HG03175 (cell line): ENCODE data around the gene GFRA3.
"Not testable (repeated sequence)": the region's sequence is repeated elsewhere in the genome, so short reads cannot be mapped to it uniquely, and the experiment has no call there.

Source experiments
- ATAC-seq: cut with Tn5 transposase; IDR thresholded peaks from one replicate; pipeline ENCODE4 v1.9.1; 2021; ENCODE audit warnings: mild to moderate bottlenecking, moderate library complexity; ENCODE audit not compliant: unreplicated experiment

GFRA3 gene

GRCh38 chr5:138247800-138248199 is 26.6 kb downstream of the GFRA3 start:
- not testable (repeated sequence) for ATAC-seq

GRCh38 chr5:138246822-138247221 is 27.6 kb downstream of the GFRA3 start:
- ATAC-seq = no peak

GRCh38 chr5:138246334-138246733 is 28.1 kb downstream of the GFRA3 start:
- no peak for ATAC-seq

GRCh38 chr5:138245717-138246116 is 28.7 kb downstream of the GFRA3 start:
- no peak for ATAC-seq

- no peak for ATAC-seq
Observed at GRCh38 chr5:138243794-138244193, 30.6 kb downstream of the GFRA3 start.

GRCh38 chr5:138241688-138242571 is 32.5 kb downstream of the GFRA3 start:
- no peak for ATAC-seq

- no peak for ATAC-seq
Observed at GRCh38 chr5:138240650-138241385, 33.6 kb downstream of the GFRA3 start.

GRCh38 chr5:138238034-138238433 is 36.4 kb downstream of the GFRA3 start:
- no peak for ATAC-seq

- ATAC-seq = no peak
Observed at GRCh38 chr5:138234651-138235050, 39.8 kb downstream of the GFRA3 start.

GRCh38 chr5:138233280-138233679 is 41.1 kb downstream of the GFRA3 start:
- no peak for ATAC-seq

- ATAC-seq = no peak
Observed at GRCh38 chr5:138230981-138231589, 43.3 kb downstream of the GFRA3 start.

- no peak for ATAC-seq
Observed at GRCh38 chr5:138230261-138230660, 44.2 kb downstream of the GFRA3 start.

- no peak for ATAC-seq
Observed at GRCh38 chr5:138229387-138229786, 45.0 kb downstream of the GFRA3 start.

GRCh38 chr5:138226910-138227309 is 47.5 kb downstream of the GFRA3 start:
- no peak for ATAC-seq

- no peak for ATAC-seq
Observed at GRCh38 chr5:138224712-138225111, 49.7 kb downstream of the GFRA3 start.

- no peak for ATAC-seq
Observed at GRCh38 chr5:138223532-138223931, 50.9 kb downstream of the GFRA3 start.

- ATAC-seq = no peak
Observed at GRCh38 chr5:138216799-138217198, 57.6 kb downstream of the GFRA3 start.

- ATAC-seq = peak; percentile 97
Observed at GRCh38 chr5:138213161-138214029, 61.0 kb downstream of the GFRA3 start, which contains the start of gene CDC23. TSS of gene CDC23 (minus strand) at chr5:138213323. CDS start at chr5:138213312, 11 bp downstream.

GRCh38 chr5:138212828-138213160 is 61.6 kb downstream of the GFRA3 start:
- ATAC-seq = peak; percentile 7

GRCh38 chr5:138210985-138211384 is 63.4 kb downstream of the GFRA3 start:
- ATAC-seq = no peak
